ENCODE data around the gene UEVLD. TPM values are rescaled to one million over a fixed set of nuclear protein-coding genes. Genes with fewer than 3 reads are reported as not detected.

The UEVLD gene
- total RNA-seq, 1 donor from 2014 or later, result 21.4 TPM

- intact Hi-C loops (cut with DNase I), result no loop called here
- H3K4me3 ChIP-seq, result no peak overlapping the region
- no peaks in the 10 kb centered on the region for H3K27me3 ChIP-seq
- no peaks in the 10 kb centered on the region for H3K9me3 ChIP-seq
- H3K4me1 ChIP-seq, result no peaks in the 10 kb centered on the region
- peaks cover 0 to 16% of the 10 kb centered on the region in 2 donors for H3K36me3 ChIP-seq
- TF ChIP-seq POLR2A (IDR thresholded peaks at IDR 0.05) (no peak), POLR2AphosphoS5 (IDR thresholded peaks at IDR 0.05; ENCODE audit: insufficient read depth in 1 of 2, low read depth in 1 of 2) (no peak)
- TF ChIP-seq, protein P1, sequence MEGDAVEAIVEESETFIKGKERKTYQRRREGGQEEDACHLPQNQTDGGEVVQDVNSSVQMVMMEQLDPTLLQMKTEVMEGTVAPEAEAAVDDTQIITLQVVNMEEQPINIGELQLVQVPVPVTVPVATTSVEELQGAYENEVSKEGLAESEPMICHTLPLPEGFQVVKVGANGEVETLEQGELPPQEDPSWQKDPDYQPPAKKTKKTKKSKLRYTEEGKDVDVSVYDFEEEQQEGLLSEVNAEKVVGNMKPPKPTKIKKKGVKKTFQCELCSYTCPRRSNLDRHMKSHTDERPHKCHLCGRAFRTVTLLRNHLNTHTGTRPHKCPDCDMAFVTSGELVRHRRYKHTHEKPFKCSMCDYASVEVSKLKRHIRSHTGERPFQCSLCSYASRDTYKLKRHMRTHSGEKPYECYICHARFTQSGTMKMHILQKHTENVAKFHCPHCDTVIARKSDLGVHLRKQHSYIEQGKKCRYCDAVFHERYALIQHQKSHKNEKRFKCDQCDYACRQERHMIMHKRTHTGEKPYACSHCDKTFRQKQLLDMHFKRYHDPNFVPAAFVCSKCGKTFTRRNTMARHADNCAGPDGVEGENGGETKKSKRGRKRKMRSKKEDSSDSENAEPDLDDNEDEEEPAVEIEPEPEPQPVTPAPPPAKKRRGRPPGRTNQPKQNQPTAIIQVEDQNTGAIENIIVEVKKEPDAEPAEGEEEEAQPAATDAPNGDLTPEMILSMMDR (IDR thresholded peaks at IDR 0.05), result no peak
- no peak overlapping the region for H3K27ac ChIP-seq
- no peak for DNase-seq (ENCODE audit: extremely low spot score in 2 of 2)
Observed at GRCh38 chr11:18492888-18493287, 95.6 kb downstream of the UEVLD start.

DNA sequence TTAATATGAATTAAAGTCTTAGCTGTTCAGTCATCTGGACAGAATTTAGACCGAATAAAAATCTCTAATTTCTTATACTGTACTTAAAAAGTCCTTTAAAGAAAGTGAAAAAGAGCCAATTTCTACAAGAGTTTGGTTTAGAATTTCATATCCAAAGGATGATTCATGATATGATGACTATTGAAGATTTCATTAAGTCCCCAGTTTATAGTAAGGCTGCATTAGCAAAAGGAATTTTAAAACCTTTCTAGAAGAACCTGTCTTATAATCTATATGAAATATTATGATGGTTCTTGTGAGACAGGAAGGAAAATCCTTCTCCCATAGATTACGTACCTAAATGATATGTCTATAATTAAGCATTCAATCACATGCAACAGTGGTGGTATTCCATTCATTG lies 96.6 kb downstream of the UEVLD start:
- Histone ChIP-seq H3K9me3 (no peaks in the 10 kb centered on the region), H3K4me1 (no peaks in the 10 kb centered on the region), H3K4me3 (no peak overlapping the region), H3K27ac (no peak overlapping the region), H3K36me3 (peaks cover 0 to 19% of the 10 kb centered on the region in 2 donors), H3K27me3 (no peaks in the 10 kb centered on the region)
- no peak for TF ChIP-seq POLR2A (IDR thresholded peaks at IDR 0.05)
- TF ChIP-seq, protein P1 (IDR thresholded peaks at IDR 0.05), result no peak
- TF ChIP-seq POLR2AphosphoS5 (IDR thresholded peaks at IDR 0.05; ENCODE audit: insufficient read depth in 1 of 2, low read depth in 1 of 2), result no peak
- DNase-seq (ENCODE audit: extremely low spot score in 2 of 2), result no peak
- intact Hi-C loops (cut with DNase I), result no loop called here

DNA sequence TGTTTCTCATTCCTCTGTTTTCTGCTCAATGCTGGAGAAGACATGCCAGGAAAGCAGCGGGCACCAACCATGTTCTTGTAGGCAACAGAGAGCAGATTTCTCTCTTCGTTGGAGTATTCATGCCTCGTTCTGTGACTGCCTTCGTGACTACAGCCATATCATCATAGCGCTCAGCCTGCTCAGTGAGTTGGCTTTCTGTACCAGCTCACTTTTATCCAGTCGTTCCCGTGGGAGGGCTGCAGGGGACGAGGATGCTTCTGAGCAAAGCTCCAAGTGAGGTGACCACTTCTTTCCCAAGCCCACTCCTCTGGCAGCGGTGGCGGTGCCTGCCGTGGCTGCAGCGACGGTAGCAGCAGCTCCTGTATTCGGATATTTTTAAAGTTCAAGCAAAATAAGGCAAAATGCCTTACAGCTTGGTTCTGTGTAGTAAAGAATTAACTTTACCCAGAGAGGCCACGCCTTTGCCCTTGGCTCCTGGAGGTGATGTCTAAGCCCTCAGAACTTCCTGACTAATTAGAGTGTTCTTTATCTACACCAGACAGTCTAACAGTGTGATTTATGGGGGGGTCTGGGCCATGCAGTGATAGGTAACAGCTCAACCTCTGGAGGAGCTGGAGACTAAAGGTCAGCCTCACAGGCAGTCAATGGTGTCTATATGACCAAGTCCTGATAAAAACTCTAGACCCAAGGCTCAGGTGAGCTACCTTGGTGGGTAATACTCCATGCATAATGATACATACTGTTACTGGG lies 97.6 kb downstream of the UEVLD start:
- no peaks in the 10 kb centered on the region for H3K9me3 ChIP-seq
- no peak for DNase-seq (ENCODE audit: extremely low spot score in 2 of 2)
- H3K36me3 ChIP-seq, result peaks cover 0 to 22% of the 10 kb centered on the region in 2 donors
- TF ChIP-seq, protein P1 (IDR thresholded peaks at IDR 0.05), result no peak
- TF ChIP-seq POLR2A (IDR thresholded peaks at IDR 0.05), result no peak
- H3K27ac ChIP-seq, result no peak overlapping the region
- no peaks in the 10 kb centered on the region for H3K27me3 ChIP-seq
- no peaks in the 10 kb centered on the region for H3K4me1 ChIP-seq
- intact Hi-C loops (cut with DNase I), result no loop called here
- no peak overlapping the region for H3K4me3 ChIP-seq

DNA sequence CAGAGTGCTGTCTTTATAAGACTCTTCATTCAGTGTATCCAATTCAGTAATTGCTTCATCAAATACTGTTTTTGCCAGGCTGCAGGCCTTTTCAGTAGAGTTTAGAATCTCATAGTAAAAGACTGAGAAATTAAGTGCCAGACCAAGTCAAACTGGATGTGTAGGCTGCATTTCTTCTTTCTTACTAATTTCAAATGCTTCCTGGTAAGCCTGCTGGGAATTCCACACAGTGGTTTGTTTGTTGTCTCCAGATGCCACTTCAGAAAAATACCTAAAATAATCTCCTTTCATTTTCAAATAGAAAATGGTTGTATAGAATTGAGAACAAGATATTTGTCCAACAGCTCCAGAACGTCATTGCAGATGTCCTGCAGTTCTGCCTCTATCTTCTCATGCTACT lies 98.2 kb downstream of the UEVLD start:
- no peaks in the 10 kb centered on the region for H3K27me3 ChIP-seq
- intact Hi-C loops (cut with DNase I), result no loop called here
- DNase-seq (ENCODE audit: extremely low spot score in 2 of 2), result no peak
- H3K36me3 ChIP-seq, result peaks cover 0 to 26% of the 10 kb centered on the region in 2 donors
- H3K4me3 ChIP-seq, result no peak overlapping the region
- TF ChIP-seq POLR2A (IDR thresholded peaks at IDR 0.05) (no peak), POLR2AphosphoS5 (IDR thresholded peaks at IDR 0.05; ENCODE audit: insufficient read depth in 1 of 2, low read depth in 1 of 2) (no peak)
- TF ChIP-seq, protein P1 (IDR thresholded peaks at IDR 0.05), result no peak
- H3K27ac ChIP-seq, result no peak overlapping the region
- no peaks in the 10 kb centered on the region for H3K9me3 ChIP-seq
- no peaks in the 10 kb centered on the region for H3K4me1 ChIP-seq

- H3K4me3 ChIP-seq, result no peak overlapping the region
- H3K27me3 ChIP-seq, result no peaks in the 10 kb centered on the region
- H3K9me3 ChIP-seq, result no peaks in the 10 kb centered on the region
- TF ChIP-seq, protein P1 (IDR thresholded peaks at IDR 0.05), result no peak
- no peak for TF ChIP-seq POLR2AphosphoS5 (IDR thresholded peaks at IDR 0.05; ENCODE audit: insufficient read depth in 1 of 2, low read depth in 1 of 2)
- TF ChIP-seq POLR2A (IDR thresholded peaks at IDR 0.05), result no peak
- DNase-seq (ENCODE audit: extremely low spot score in 2 of 2), result no peak
- H3K36me3 ChIP-seq, result peaks cover 0 to 57% of the 10 kb centered on the region in 2 donors
- no peak overlapping the region for H3K27ac ChIP-seq
- no peaks in the 10 kb centered on the region for H3K4me1 ChIP-seq
- intact Hi-C loops (cut with DNase I), result no loop called here
Observed at GRCh38 chr11:18485913-18486528, 102.5 kb downstream of the UEVLD start.

Measured in vagina (tissue), 2 donors.